GM18507 (cell line): ENCODE data around the gene CELF3.

Experiments used
- DNase-seq: peaks from one replicate; pipeline ENCODE4 v3.0.0; 2011; ENCODE audit warnings: low read depth; ENCODE audit not compliant: insufficient read length; ENCODE audit errors: extremely low spot score
- FAIRE-seq: peaks from 2 replicates; lab custom pipeline; 2011; peaks lifted over from hg19 to GRCh38; lab: Jason Lieb, UNC

Gene CELF3

DNA sequence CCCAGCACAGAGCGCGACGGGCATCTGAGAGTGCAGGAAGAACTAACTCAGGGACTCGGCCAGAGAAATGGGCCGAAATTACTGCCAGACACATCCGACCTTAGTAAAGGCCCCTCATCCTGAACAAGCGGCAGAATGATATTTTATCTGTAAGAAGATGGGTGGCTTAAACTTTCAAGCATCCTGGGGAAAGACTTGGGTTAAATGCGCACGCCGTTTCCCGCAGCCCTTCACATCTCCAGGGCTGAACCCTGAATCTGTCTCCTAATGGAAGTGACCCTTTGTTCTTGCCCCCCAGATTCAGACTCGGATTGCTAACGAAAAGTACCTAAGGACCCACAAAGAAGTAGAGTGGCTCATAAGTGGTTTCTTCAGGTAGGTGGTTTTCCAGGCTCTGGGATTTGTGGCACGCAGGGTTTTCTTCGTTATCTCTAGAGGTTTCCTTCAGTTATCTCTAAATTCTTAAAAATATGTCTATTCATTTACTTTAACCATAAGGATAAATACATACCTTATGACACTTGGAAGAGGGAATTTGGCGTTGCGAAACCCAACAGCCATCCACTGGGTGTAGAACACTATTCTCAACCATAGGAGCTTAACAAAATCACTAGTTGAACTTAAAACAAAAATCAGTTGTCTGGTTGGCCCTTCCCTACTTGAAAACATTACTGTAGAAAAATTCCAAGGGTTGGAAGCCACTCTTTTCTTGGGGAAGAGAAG, 5.3 kb upstream of the CELF3 start:
- DNase-seq (no peak), FAIRE-seq (no peak)

DNA sequence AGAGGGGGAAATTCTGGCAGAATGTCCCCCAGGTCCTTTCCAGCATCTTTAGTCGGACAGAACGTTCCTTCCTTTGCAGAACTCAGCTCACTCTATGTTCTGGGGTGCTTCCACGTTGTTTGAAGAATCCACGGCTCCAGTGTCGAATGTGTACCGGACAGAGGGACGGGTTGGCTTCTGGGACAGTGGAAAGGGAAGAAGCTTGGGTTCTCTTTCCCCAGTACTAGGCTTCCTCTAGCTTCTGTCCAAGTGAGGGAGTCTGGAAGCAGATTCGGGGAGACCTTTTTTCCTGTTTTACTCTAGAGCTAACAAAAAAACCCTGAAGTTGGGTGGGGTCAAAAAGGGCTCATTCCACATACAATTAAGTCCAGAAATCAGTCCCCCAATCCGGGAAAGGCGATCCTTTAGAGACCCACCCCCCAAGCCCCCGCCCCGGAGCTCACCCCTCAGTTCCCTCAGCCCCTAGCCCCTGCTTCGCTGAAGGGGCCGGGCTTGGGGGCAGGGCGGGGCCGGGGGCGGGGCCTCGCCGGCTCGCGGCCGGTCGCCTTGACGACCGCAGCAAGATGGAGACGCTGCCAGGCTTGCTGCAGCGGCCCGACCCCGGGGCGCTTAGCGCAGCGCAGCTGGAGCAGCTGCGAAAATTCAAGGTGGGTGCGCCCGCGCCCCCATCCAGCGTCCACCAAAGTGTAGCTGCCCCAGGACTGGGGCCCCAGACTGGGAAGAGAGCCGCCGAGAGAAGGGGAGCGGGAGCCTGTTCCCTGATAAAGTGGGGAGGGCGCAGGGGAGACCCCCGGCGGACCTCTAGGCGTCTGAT, 4.6 kb upstream of the CELF3 start, which contains the start of gene RIIAD1:
RIIAD1 (plus strand) TSS at position 549 of the 814 bp plus-strand sequence; CDS start at position 564, 15 bp downstream.
- DNase-seq (peak; percentile 75), FAIRE-seq (no peak)

DNA sequence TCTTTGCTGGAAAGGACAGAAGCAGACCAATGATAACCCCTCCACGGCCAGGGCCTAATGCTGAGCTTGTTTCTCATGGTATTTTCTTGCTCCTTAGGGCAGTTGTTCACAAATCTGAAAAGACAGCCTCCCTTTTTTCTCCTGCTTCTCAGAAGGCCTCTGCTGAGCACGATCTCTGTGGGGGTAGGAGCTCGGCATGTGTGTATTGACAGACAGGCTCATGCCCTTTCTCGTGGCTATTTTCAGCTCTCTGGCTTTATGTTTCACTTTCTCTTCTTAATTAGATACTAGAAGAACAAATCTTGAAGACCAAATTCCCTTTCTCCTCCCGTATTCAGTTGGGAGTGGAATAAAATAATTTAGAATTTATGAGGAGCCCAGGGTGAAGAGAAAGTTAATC, 4.0 kb upstream of the CELF3 start:
- DNase-seq = peak; percentile 29
- FAIRE-seq = peak; percentile 76

DNA sequence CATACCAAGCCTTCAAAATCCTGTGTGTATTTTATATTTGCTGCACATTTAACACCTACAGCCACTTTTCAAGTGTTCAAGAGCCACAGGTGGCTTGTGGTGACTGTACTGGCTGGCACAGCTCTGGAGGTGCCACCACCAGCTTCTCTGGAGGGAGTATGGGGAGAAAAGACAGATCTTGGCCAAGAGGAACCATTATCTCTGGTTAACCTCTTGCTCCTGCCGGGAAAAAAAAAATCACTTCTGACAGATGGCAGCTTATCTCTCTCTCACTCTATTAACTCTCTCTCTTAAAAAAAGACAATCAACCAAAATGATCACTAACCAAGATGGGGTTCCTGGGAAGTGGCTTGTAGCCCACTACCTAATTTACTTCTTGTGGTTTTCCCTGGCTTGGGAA, 3.5 kb upstream of the CELF3 start:
- FAIRE-seq = no peak
- no peak for DNase-seq

DNA sequence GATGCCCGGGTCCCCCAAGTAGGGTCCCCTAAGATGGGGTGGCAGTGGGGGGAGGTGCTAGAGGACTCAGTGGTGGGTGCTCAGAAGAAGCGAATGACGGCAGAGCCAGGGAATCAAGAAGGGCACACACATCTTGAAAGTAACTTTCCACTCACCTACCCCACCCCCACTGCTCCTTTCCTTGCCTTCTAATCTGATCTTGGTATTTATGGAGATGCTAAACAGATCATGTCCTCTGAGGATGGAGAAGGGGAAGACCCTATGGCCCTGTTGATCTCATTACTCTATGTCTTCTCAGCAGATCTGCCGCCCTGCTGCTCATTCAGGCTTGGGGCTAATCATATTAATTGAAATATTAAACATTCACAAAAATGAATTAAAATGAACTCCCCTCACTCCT, 2.1 kb upstream of the CELF3 start:
- no peak for DNase-seq
- no peak for FAIRE-seq

DNA sequence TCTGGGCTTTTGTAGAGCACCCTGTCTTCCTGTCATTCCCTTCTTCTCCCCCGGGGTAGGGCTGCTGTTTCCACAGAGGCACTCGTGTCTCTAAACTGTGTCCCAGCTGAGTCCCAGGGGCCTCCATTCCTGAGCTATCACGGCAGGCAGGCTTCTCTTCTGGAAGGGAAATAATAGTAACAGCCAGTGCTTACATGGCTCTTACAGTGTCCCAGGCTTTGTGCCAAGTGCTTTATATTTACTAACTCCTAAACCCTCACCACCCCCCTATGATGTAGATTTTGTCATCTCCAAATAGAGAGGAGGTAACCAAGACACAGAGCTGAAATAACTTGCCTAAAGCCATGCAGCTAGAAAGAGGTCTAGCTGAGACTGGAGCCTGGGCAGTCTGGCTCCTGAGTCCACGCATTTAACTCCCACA, 1.4 kb upstream of the CELF3 start:
- DNase-seq (no peak), FAIRE-seq (no peak)

DNA sequence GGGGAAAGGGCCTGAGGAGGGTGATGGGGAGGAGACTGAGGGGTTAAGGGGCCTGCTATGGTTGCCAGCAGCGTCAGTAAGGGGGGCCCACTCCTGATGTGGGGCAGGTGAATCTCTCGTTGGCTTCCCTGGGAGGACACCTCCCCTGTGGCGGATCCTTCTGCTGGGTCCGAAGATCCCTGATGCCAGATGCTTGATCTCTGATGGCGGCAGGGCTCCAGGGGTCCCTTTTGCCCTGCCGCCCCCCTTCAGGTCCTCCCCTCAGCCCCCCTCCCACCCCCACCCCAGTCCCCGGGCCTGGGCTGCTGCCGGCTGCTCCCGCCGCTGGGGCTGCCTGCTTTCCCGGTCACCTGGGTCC, 219 bp downstream of the CELF3 start:
- FAIRE-seq (no peak), DNase-seq (no peak)

DNA sequence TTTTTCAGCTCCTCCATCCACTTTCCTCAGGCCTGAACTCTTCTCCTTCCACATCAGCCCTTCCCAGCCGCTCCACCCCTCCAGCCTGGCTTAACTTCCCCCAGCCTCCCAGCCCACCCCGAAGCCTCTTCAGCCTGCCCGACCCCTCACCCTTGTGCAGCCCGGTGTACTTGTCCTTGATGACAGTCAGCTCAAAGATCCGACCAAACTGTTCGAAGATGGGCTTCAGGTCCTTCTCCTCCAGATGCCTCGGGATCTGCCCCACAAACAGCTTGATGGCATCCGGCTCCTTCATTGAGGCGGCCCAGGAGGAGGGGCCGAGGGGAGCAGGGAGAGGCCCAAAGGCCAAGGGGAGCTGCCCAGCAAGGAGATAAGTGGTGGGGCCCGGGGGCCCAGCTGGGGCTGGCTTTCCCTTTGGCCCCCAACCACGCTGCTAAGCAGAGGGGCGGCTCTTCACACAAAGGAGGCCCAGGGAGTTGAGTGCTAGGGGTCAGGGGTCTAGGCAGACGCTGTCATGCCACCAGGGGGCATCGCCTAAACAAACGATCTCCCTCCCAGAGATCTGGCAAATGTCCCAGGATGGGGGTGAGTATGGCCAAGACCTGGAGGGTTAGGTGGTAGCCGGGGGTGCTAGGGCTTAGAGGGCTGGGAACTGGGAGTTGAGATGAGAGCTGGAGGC, 738 bp downstream of the CELF3 start:
- DNase-seq = no peak
- no peak for FAIRE-seq

DNA sequence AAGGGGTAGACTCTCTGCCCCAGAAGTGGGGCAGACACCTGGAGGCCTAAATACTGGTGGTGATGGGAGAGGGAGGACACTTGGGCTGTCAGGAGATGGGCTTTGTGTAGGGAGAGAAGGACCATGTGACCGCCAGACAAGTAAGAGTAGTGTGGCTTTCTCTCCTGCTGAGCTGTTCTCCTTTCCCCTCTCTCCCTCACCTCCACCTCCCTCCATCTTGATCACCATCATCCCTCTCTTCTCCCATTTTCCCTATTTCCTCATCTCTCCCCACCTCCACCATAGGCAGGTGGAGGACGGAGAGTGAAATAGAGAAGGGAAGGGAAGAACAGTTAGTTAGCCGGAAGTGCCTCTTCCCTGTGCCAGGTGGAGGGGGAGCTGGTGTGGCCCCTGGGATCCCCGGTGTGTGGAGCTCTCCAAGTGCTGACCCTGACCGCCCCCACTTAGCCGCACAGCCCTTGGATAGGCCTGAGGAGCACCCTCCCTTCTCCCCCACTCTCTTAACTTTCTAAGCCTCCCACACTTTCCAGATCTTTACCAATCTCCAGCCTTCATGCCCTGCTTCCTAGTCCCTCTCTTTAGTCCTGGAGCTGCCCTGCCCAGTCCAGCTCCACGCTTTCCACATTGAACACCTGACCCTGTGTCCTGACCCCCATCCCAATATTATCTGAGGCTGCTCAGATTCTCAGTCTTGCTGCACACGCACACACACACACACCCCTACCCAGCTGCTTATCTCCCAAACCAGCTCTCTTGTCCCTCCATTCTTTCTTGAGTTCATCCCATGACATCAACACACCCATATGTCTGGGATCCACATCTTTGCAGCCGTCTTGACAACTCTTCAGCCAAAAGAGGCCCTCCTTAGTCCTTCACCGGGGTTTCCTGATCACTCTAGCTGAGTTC, 1.5 kb downstream of the CELF3 start:
- FAIRE-seq (no peak), DNase-seq (no peak)

DNA sequence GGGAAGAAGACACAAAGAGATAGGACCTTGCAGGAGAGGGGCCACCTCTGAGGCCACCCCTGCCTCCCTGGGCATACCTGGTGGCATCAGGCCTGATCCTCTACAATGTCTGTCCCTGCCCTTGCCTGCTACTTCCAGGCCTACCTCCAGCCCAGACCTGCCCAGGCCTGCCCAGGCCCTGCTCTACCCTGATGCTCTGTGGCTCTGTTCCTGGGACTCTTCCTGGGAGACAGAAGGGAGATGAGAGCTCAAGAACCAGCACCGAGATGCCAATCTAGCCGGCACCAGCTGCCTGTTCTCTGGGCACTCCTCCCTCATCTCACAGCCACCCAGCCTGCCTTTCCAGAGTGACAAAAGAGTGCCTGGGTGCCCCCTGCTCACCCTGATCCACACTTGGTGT, 2.7 kb downstream of the CELF3 start:
- FAIRE-seq (no peak), DNase-seq (no peak)

DNA sequence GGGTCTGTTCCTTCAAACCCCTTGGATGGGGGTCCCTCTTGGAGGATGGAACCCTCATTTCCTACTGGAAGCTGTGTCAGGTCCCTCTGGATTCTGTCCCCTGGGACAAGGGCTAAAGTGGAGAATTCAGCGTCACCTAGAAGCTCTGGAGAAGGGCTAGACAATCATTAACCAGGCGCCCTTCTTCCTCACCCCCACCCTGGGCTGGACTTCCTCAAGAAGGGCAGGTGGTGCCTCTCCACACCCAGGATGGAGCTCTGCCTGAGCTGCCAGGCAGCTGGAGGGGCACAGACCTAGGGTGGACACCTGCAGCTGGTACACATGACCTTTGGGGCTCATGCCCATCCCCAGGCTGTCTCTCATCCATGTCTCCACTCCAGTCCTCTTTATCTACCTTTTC, 3.6 kb downstream of the CELF3 start:
- FAIRE-seq (no peak), DNase-seq (no peak)

DNA sequence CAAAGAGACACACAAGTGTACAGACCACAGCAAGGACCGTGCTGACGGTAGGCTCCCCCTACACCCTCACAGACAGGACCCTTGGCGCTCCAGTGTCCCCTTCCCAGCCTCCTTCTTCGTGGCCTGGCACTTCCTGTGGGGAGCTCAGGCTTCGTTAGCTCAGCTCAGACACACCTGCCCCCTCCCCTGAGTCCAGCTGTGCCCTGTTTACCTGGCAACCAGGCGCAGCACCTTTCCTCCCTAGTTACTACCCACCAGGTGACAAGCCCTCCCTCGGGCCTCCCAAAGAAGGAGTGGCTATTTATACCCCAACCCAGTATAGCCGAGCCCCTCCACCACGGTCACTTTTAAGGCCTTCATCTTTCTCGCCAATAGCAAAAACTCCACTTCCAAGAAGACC, 4.7 kb downstream of the CELF3 start:
- DNase-seq = no peak
- FAIRE-seq = no peak

DNA sequence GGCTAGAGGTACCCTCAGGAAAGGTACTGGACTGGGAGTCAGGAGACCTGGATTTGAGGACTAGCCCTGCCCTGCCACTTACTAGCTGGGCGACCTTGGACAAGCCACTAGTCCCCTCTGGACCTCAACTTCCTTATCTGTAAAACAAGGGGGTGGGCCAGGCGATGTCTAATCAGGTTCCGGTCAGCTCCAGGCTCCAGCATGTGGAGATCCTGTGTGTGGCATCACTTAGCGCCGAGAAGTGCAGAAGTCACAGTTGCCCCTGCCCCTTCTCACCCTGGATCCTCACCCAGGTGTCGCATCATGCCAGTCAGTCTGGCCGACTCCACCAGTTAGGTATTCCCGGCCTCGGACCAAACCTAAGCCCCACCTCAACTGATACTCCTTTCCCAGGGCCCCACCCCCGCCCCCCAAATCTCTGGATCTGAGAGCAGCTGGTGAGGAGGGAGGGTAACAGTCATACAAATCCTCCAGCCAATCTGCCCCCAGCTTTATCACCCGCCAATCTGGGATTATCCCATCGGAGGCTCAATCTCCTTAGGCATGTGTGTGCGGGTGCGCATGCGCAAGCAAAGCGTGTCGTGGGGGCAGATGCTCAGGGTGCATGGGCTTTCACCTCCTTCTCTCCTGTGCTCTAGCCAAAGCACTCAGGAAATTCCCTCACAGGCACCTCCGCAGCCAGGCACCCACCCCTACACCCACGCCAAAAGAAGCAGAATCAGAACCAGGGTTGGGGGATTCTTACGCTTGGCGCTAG, 5.4 kb downstream of the CELF3 start:
- FAIRE-seq = no peak
- DNase-seq = no peak

DNA sequence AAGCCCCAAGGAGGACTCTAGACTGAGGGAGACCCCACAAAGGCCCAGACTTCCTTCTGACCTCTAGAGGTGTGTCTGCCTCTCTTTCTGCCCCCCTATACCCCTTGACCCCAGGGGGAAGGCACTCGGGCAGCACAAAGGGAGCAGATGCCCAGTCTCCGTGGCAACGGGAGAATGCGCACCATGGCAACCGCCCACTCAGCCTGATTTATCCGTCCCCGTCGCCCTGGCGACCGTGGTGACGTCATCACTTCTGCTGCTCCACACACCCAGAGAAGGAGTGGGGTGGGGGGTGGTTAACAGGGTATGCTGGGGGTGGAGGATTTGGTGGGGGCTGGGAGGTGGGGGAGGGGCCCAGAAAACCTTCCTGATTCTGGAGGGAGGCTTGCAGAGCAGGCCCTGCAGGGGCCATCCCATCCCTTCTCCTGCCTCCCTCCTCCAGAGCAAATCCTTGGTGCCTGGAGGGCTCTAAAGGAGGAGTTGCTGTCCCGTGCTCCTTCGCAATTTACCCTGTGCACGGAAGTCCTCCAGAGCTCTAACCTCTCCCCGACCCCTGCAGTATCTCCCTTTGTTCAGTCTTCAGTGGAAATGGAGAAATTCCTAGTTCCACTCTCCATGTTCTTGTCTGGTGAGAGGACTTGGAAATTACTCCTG, 6.3 kb downstream of the CELF3 start:
- no peak for DNase-seq
- FAIRE-seq = no peak

DNA sequence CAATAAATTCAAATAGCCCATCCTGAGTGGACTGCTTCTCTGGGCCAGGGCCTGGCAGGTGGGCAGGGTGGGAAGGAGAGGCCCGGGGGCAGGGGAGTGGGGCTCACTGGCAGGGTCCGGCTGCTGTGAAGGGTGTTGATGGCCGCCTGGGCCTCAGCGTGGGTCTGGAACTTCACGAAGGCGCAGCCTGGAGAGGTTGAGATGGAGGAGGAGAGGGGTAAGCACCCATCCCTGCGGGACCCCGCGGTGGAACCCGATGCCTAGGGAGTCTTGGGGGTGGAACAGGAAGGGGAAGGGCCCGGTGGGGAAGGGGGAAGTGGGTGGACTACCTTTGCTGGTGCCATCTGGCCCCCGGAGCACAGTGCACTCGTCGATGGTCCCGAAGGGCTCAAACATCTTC, 7.7 kb downstream of the CELF3 start:
- no peak for FAIRE-seq

DNA sequence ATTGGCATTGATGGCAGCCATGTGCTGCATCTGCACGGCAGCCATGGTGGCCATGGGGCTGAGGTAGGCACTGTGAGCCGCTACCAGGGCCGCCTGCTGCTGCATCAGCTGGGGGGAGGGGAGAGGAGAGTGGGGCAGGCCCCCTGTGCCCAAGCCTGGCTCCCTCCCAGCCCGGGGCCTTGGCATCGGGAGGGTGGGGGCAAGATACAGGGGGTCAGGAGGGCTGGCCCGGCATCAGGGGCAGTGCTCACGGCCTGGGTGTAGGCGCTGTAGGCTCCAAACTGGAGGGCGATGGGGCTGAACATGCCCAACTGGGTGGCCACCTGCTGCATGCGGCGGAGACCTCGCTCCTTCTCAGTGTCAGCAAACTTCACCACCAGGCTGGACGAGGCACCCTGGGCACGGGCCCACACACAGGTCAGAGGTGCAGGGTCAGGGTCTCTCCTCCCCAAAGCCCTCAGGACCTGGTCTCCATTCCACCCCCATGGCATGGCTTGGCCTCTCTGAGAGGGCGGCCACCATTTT, 9.0 kb downstream of the CELF3 start:
- FAIRE-seq = no peak
- no peak for DNase-seq

More for the DNA sequence above, 7.7 kb downstream of the CELF3 start:
- DNase-seq = no peak

DNA sequence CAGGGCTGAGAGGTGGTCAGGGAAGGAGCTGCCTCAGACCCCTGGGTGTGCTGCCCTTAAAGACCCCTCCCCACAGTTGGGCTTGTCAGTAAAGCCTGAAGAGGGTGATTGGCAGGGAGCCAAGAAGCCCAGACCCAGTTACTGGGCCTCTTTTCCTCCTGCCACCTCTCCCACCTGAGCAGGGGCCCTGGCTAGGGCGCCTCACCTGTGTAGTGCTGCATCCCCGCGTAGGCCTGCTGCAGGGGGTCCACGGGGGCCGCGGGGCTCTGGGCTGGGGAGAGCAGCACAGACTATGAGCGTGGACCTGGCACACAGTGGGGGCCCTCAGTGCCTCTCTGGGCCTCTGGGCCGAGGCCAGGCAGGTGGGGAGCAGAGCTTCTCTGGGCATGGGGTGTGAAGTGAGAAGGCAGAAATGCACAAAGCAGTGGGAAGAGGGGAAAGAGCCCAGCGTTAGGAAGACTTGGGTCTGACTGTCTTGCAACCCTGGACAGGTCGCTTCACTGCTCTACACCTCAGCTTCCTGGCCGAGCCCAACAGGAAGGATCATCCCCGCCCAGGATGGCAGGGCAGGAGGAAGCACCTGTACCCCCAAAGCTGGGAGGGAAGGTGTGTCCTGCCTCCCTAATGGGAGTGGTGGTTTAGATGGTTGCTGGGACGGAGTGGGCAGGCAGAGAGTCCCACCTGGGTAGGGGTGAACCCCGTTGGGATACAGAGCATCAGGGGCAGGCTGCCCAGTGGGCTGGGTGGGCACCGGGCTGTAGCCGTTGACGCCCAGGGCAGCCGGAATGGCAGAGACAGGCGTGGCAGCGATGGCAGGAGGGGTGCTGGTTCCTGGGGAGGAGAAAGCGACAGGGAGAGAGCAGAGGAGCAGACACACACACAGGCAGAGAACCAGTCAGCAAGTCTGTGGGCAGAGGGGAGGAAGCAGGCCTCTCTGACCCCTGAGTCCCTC, 9.9 kb downstream of the CELF3 start:
- DNase-seq = no peak
- FAIRE-seq = no peak
